ENCODE data around the gene NUP93. TPM values are rescaled to one million over a fixed set of nuclear protein-coding genes. Genes with fewer than 3 reads are reported as not detected.

NUP93 gene
- total and polyA plus RNA-seq, 2 donors (not counting 3 experiments of a cell fraction or from before 2014, with no cell fraction given): 62.3 to 124 TPM

- intact Hi-C loops (cut with micrococcal nuclease) (no loop called here), dilution Hi-C loops (cut with MboI; ENCODE audit: extremely low pct_ligation_motif_present, low sequenced_read_pairs) (no loop called here)
- no peak overlapping the region for H2AFZ ChIP-seq (ENCODE audit: low read depth, low read length)
- no peaks in the 10 kb centered on the region for H3K9me3 ChIP-seq (replicated peaks; ENCODE audit: control insufficient read depth, insufficient read depth, low read length)
- no peak for TF ChIP-seq CTCF (IDR thresholded peaks at IDR 0.05; ENCODE audit: extremely low read depth in 1 of 2, insufficient read depth in 1 of 2, low read depth in 1 of 2, low read length in 2 of 2)
- TF ChIP-seq MYC (IDR thresholded peaks at IDR 0.05; ENCODE audit: low read depth, low read length): no peak
- no peak for TF ChIP-seq GATA2 (IDR thresholded peaks at IDR 0.05; ENCODE audit: insufficient read depth, insufficient read length, low read depth, low read length)
- TF ChIP-seq JUN (IDR thresholded peaks at IDR 0.05; ENCODE audit: borderline replicate concordance, insufficient read depth, insufficient read length, low read depth): no peak
- H3K9me1 ChIP-seq (replicated peaks; ENCODE audit: control insufficient read depth, extremely low read depth, insufficient read depth, low read length): no peaks in the 10 kb centered on the region
- no peak overlapping the region for H3K9ac ChIP-seq (replicated peaks; ENCODE audit: extremely low read depth, insufficient read depth, low read length)
- peaks cover 10% of the 10 kb centered on the region for H3K79me2 ChIP-seq (ENCODE audit: control insufficient read depth, insufficient read depth, low read length)
- H3K36me3 ChIP-seq (ENCODE audit: control insufficient read depth in 2 of 2, extremely low read depth in 1 of 2, insufficient read depth in 2 of 2, low read length in 2 of 2): peaks cover 0 to 2% of the 10 kb centered on the region in 2 experiments
- CTCF ChIA-PET: no interaction called here
- DNase-seq (ENCODE audit: low read depth, low spot score) (no peak), FAIRE-seq (no peak)
- POLR2A ChIA-PET: no interaction called here
- H3K4me3 ChIP-seq (replicated peaks in 1 of 3; ENCODE audit: insufficient read depth in 1 of 3, low read depth in 1 of 3, low read length in 3 of 3): no peak overlapping the region
- BruUV-seq (replicated peaks): no TSS peak
- no peaks in the 10 kb centered on the region for H3K27me3 ChIP-seq (ENCODE audit: control insufficient read depth in 2 of 2, insufficient read depth in 2 of 2, low read length in 2 of 2)
- no peaks in the 10 kb centered on the region for H3K4me1 ChIP-seq (ENCODE audit: control insufficient read depth, extremely low read depth, insufficient read depth, low read length)
- no peak overlapping the region for H3K27ac ChIP-seq (ENCODE audit: insufficient read depth, low read depth, low read length)
- H3K4me2 ChIP-seq (ENCODE audit: insufficient read depth, low read length): no peak overlapping the region
- no peaks in the 10 kb centered on the region for H4K20me1 ChIP-seq (replicated peaks; ENCODE audit: control insufficient read depth, extremely low read depth, insufficient read depth, low read length)
Measured at GRCh38 chr16:56767024-56767423, 37.1 kb downstream of the NUP93 start.

GRCh38 chr16:56769677-56770076 is 39.7 kb downstream of the NUP93 start:
- Histone ChIP-seq H4K20me1 (replicated peaks; ENCODE audit: control insufficient read depth, extremely low read depth, insufficient read depth, low read length) (no peaks in the 10 kb centered on the region), H3K9ac (replicated peaks; ENCODE audit: extremely low read depth, insufficient read depth, low read length) (no peak overlapping the region), H3K79me2 (ENCODE audit: control insufficient read depth, insufficient read depth, low read length) (peaks cover 19% of the 10 kb centered on the region), H3K27ac (ENCODE audit: insufficient read depth, low read depth, low read length) (no peak overlapping the region), H3K9me3 (replicated peaks; ENCODE audit: control insufficient read depth, insufficient read depth, low read length) (no peaks in the 10 kb centered on the region), H3K4me1 (ENCODE audit: control insufficient read depth, extremely low read depth, insufficient read depth, low read length) (no peaks in the 10 kb centered on the region), H3K27me3 (ENCODE audit: control insufficient read depth in 2 of 2, insufficient read depth in 2 of 2, low read length in 2 of 2) (no peaks in the 10 kb centered on the region), H3K9me1 (replicated peaks; ENCODE audit: control insufficient read depth, extremely low read depth, insufficient read depth, low read length) (no peaks in the 10 kb centered on the region), H3K4me2 (ENCODE audit: insufficient read depth, low read length) (no peak overlapping the region), H3K4me3 (replicated peaks in 1 of 3; ENCODE audit: insufficient read depth in 1 of 3, low read depth in 1 of 3, low read length in 3 of 3) (no peak overlapping the region), H3K36me3 (ENCODE audit: control insufficient read depth in 2 of 2, extremely low read depth in 1 of 2, insufficient read depth in 2 of 2, low read length in 2 of 2) (peaks cover 0 to 2% of the 10 kb centered on the region in 2 experiments), H2AFZ (ENCODE audit: low read depth, low read length) (no peak overlapping the region)
- POLR2A ChIA-PET: no interaction called here
- intact Hi-C loops (cut with micrococcal nuclease): no loop called here
- TF ChIP-seq MAX (IDR thresholded peaks at IDR 0.05; ENCODE audit: insufficient read depth, insufficient read length) (no peak), JUN (IDR thresholded peaks at IDR 0.05; ENCODE audit: borderline replicate concordance, insufficient read depth, insufficient read length, low read depth) (no peak), MYC (IDR thresholded peaks at IDR 0.05; ENCODE audit: low read depth, low read length) (no peak), EZH2 (IDR thresholded peaks at IDR 0.05; ENCODE audit: borderline replicate concordance, low read depth, low read length, severe bottlenecking) (no peak), POLR2AphosphoS5 (IDR thresholded peaks at IDR 0.05; ENCODE audit: insufficient read depth, low read depth, low read length) (no peak), CTCF (IDR thresholded peaks at IDR 0.05; ENCODE audit: extremely low read depth in 1 of 2, insufficient read depth in 1 of 2, low read depth in 1 of 2, low read length in 2 of 2) (no peak), GATA2 (IDR thresholded peaks at IDR 0.05; ENCODE audit: insufficient read depth, insufficient read length, low read depth, low read length) (no peak), POLR2A (IDR thresholded peaks at IDR 0.05; ENCODE audit: low read depth, low read length) (no peak), FOS (IDR thresholded peaks at IDR 0.05; ENCODE audit: borderline replicate concordance, insufficient read depth, low read length) (no peak)
- CTCF ChIA-PET: interaction anchor here (0.6 to 1.4 kb wide), 4 partner anchors 17 to 393 kb away, joined by 3 to 5 read pairs (median 4); no protein-coding TSS in a partner anchor
- no peak for DNase-seq (ENCODE audit: low read depth, low spot score)
- dilution Hi-C loops (cut with MboI; ENCODE audit: extremely low pct_ligation_motif_present, low sequenced_read_pairs): no loop called here
- BruUV-seq (replicated peaks): no TSS peak
- no peak for FAIRE-seq
